K562 (cell line): ENCODE results near the gene TAF1B. TPM values are rescaled to one million over a fixed set of nuclear protein-coding genes. Genes with fewer than 3 reads are reported as not detected.

Experiments used
- FOSL1 ChIP-seq: fragments of 200-800 bp; sonication (Bioruptor generic); conservative IDR thresholded peaks from 2 replicates; pipeline ENCODE4 v1.6.1; 2016; ENCODE audit warnings: missing genetic modification characterization, missing compliant biosample characterization
- HDAC2 ChIP-seq: fragments of 450-650 bp; IDR thresholded peaks from 2 replicates; pipeline ENCODE4 v1.6.1; 2016; ENCODE audit warnings: mild to moderate bottlenecking
- IFI16 ChIP-seq: fragments of 250-450 bp; sonication (Bioruptor Pico); IDR thresholded peaks from 2 replicates; pipeline ENCODE4 v2.1.2; 2022; ENCODE audit warnings: mild to moderate bottlenecking, inconsistent platforms
- IRF1 ChIP-seq: sonication (generic); formaldehyde crosslinking; IDR thresholded peaks from 2 replicates; pipeline ENCODE4 v1.8.0; 2022; ENCODE audit warnings: missing genetic modification reagents, mild to moderate bottlenecking, borderline replicate concordance
- MXI1 ChIP-seq: IDR thresholded peaks from 2 replicates; pipeline ENCODE4 v1.6.1; 2011; ENCODE audit warnings: low read depth, mild to moderate bottlenecking, improper control_type of control experiment, low read length
- PBX2 ChIP-seq, 2 experiments: IDR thresholded peaks in 1 of 2; conservative IDR thresholded peaks in 1 of 2; 2 replicates each; pipeline ENCODE4 v1.6.1; 2016; ENCODE audit warnings: low read depth in 2 of 2, mild to moderate bottlenecking in 1 of 2, missing compliant biosample characterization in 1 of 2, missing genetic modification characterization in 1 of 2, moderate library complexity in 1 of 2
- PML ChIP-seq: IDR thresholded peaks from 2 replicates; pipeline ENCODE4 v1.6.1; 2012; ENCODE audit warnings: low read length, inconsistent platforms
- PREB ChIP-seq: sonication (generic); formaldehyde crosslinking; IDR thresholded peaks from 2 replicates; pipeline ENCODE4 v1.8.1; 2023; ENCODE audit warnings: mild to moderate bottlenecking, missing genetic modification reagents
- RAD51 ChIP-seq: fragments of 450-650 bp; IDR thresholded peaks from 2 replicates; pipeline ENCODE4 v1.7.1; 2016; ENCODE audit warnings: low read depth, mild to moderate bottlenecking, borderline replicate concordance
- RCOR1 ChIP-seq, 2 experiments: IDR thresholded peaks; 2 replicates each; pipeline ENCODE4 v1.6.1; 2012; ENCODE audit warnings: low read depth in 2 of 2, low read length in 2 of 2, borderline replicate concordance in 1 of 2, improper control_type of control experiment in 1 of 2
- SMAD4 ChIP-seq: fragments of 250-450 bp; sonication (Bioruptor Pico); conservative IDR thresholded peaks from 2 replicates; pipeline ENCODE4 v1.8.0; 2021; ENCODE audit warnings: inconsistent platforms, mild to moderate bottlenecking, moderate library complexity
- TAF15 ChIP-seq: fragments of 200-400 bp; formaldehyde crosslinking; IDR thresholded peaks from 2 replicates; pipeline ENCODE4 v1.6.1; 2017; ENCODE audit warnings: mild to moderate bottlenecking, low read depth, low read length, moderate library complexity
- ZBED1 ChIP-seq: IDR thresholded peaks from 2 replicates; pipeline ENCODE4 v1.6.1; 2014
- ZBTB49 ChIP-seq: sonication (generic); formaldehyde crosslinking; IDR thresholded peaks from 2 replicates; pipeline ENCODE4 v1.8.0; 2022; ENCODE audit warnings: missing genetic modification reagents, mild to moderate bottlenecking, borderline replicate concordance
- ZFP30 ChIP-seq: fragments of 250-450 bp; sonication (Bioruptor Pico); IDR thresholded peaks from 2 replicates; pipeline ENCODE4 v1.8.0; 2022; ENCODE audit warnings: moderate library complexity, mild to moderate bottlenecking, inconsistent platforms, borderline replicate concordance
- ZNF23 ChIP-seq: fragments of 250-450 bp; sonication (Bioruptor Pico); IDR thresholded peaks from 2 replicates; pipeline ENCODE4 v1.4.0; 2020; ENCODE audit warnings: mild to moderate bottlenecking
- ZNF436 ChIP-seq: fragments of 250-450, 450-650 bp; sonication (Bioruptor Pico); formaldehyde crosslinking; IDR thresholded peaks from 2 replicates; pipeline ENCODE4 v1.7.0; 2020; ENCODE audit warnings: mild to moderate bottlenecking
- ZZZ3 ChIP-seq: fragments of 450-650 bp; IDR thresholded peaks from 2 replicates; pipeline ENCODE4 v1.6.1; 2016; ENCODE audit warnings: antibody characterized with exemption, mild to moderate bottlenecking, moderate library complexity
- polyA plus RNA-seq, 8 experiments: library from polyadenylated mRNA; depleted of rRNA in 4 of 8; stranded (reverse) in 5 of 8; unstranded in 3 of 8; fragments of >200 nt; fragmentation: Nextera tagmentation in 2 of 8; fragmentation: Illumina TruSeq in 1 of 8; extraction: Ambion mirVana in 2 of 8; extraction: Trizol in 1 of 8; gene quantifications; 2 replicates each; pipeline versions ENCODE4 v1.2.1 to v1.2.3, GENCODE V29; 2011 to 2014; ENCODE audit warnings: inconsistent platforms in 1 of 8, missing spikeins in 1 of 8
- total RNA-seq, 7 experiments: library from RNA; depleted of rRNA in 6 of 7; stranded (reverse); fragments of >200 nt in 6 of 7; fragmentation: Illumina TruSeq in 2 of 7; extraction: Trizol in 2 of 7; gene quantifications; 2 replicates each; pipeline versions ENCODE4 v1.2.1 to v1.2.3, GENCODE V29; 2011 to 2021; ENCODE audit warnings: low replicate concordance in 1 of 7

TAF1B gene
- total and polyA plus RNA-seq, 9 of the 15 experiments (the other 6 are each of a cell fraction or from before 2014, with no cell fraction given): 8.8 to 25.1 (median 17.3) TPM

- no peak for TF ChIP-seq ZNF436
- no peak for TF ChIP-seq ZZZ3
- no peak for TF ChIP-seq ZNF23 (CRISPR knock-in tag)
- TF ChIP-seq IRF1: no peak
- no peak for TF ChIP-seq SMAD4 (CRISPR knock-in tag)
- no peak for TF ChIP-seq IFI16 (CRISPR knock-in tag)
- no peak for TF ChIP-seq PBX2 (CRISPR knock-in tag; IDR thresholded peaks at IDR 0.05; ENCODE audit: low read depth)
- peak; percentile 90 for TF ChIP-seq PBX2 (tag; conservative IDR thresholded peaks at IDR 0.05; ENCODE audit: low read depth)
- no peak for TF ChIP-seq MXI1
- TF ChIP-seq RAD51: no peak
- TF ChIP-seq ZFP30: no peak
- no peak for TF ChIP-seq ZBTB49 (CRISPR knock-in tag)
- TF ChIP-seq ZBED1: no peak
- no peak for TF ChIP-seq FOSL1
- no peak for TF ChIP-seq PREB (CRISPR knock-in tag)
- TF ChIP-seq TAF15: no peak
- no peak for TF ChIP-seq PML
- 0 out of 2 replicates have a peak, but pooled peaks have one; percentile 36 for TF ChIP-seq HDAC2
- peak in 1 of 2 experiments; percentile 38; a peak in 1 of 4 replicates for TF ChIP-seq RCOR1 (IDR thresholded peaks at IDR 0.05; ENCODE audit: borderline replicate concordance in 1 of 2, low read depth in 2 of 2, low read length in 2 of 2)
- TF ChIP-seq, all 486 proteins: peak for 7
Observed at GRCh38 chr2:9941196-9941995, 98.1 kb downstream of the TAF1B start (continued).
